SK-N-MC (cell line): ENCODE results near the gene ZSCAN5A.

Experiments used
- DNase-seq: peaks from one replicate; pipeline ENCODE4 v3.0.0-alpha.2; 2011; ENCODE audit warnings: low read depth, low spot score
- H3K27ac ChIP-seq: fragments of 200-600 bp; sonication (generic); 2 replicates; pipeline ENCODE4 v1.5.1; 2016; ENCODE audit warnings: mixed run types
- H3K36me3 ChIP-seq: fragments of 200-600 bp; sonication (generic); 2 replicates; pipeline ENCODE4 v1.6.1; 2017; ENCODE audit warnings: antibody characterized with exemption, low read length, mixed read lengths; ENCODE audit not compliant: insufficient read depth
- H3K4me3 ChIP-seq: fragments of 200-600 bp; sonication (generic); 2 replicates; pipeline ENCODE4 v1.5.1; 2016
- H3K9ac ChIP-seq: fragments of 200-600 bp; sonication (generic); 2 replicates; pipeline ENCODE4 v1.8.0; 2017; ENCODE audit warnings: mixed run types, mixed read lengths; ENCODE audit not compliant: insufficient read length
- H3K9me3 ChIP-seq: fragments of 200-600 bp; sonication (generic); 2 replicates; pipeline ENCODE4 v1.6.1; 2017; ENCODE audit warnings: low read depth, mild to moderate bottlenecking, antibody characterized with exemption, low read length, moderate library complexity, mixed read lengths
- EZH2 ChIP-seq: fragments of 200-600 bp; sonication (generic); IDR thresholded peaks from one replicate; pipeline ENCODE4 v1.6.1; 2017; ENCODE audit warnings: antibody characterized with exemption
- FOXP2 ChIP-seq: optimal IDR thresholded peaks from 2 replicates; pipeline ENCODE3; 2011; ENCODE audit warnings: mild to moderate bottlenecking, moderate library complexity; ENCODE audit not compliant: insufficient read depth; ENCODE audit errors: extremely low read length, control extremely low read depth
- POLR2AphosphoS5 ChIP-seq: IDR thresholded peaks from 2 replicates; pipeline ENCODE4 v1.6.1; 2012; ENCODE audit warnings: mild to moderate bottlenecking, low read depth, low read length, borderline replicate concordance

Gene ZSCAN5A

GRCh38 chr19:56317749-56318148, 3.1 kb upstream of the ZSCAN5A start:
- Histone ChIP-seq H3K9me3 (no peaks in the 10 kb centered on the region), H3K9ac (no peak overlapping the region), H3K27ac (no peak overlapping the region), H3K36me3 (0 out of 2 replicates have a peak, but pooled peaks cover 1% of the 10 kb centered on the region), H3K4me3 (no peak overlapping the region)
- no peak for TF ChIP-seq FOXP2
- TF ChIP-seq EZH2, result no peak
- TF ChIP-seq POLR2AphosphoS5, result no peak
- no peak for DNase-seq

GRCh38 chr19:56316728-56317127, 2.1 kb upstream of the ZSCAN5A start:
- no peak for DNase-seq
- Histone ChIP-seq H3K9me3 (no peaks in the 10 kb centered on the region), H3K36me3 (0 out of 2 replicates have a peak, but pooled peaks cover 3% of the 10 kb centered on the region), H3K9ac (no peak overlapping the region), H3K4me3 (no peak overlapping the region), H3K27ac (no peak overlapping the region)
- TF ChIP-seq FOXP2, result no peak
- no peak for TF ChIP-seq POLR2AphosphoS5
- no peak for TF ChIP-seq EZH2

- TF ChIP-seq FOXP2 (no peak), EZH2 (no peak), POLR2AphosphoS5 (peak; percentile 74; the same call in 1 of the 2 replicates)
- DNase-seq, result peak; percentile 96
- Histone ChIP-seq H3K36me3 (0 out of 2 replicates have a peak, but pooled peaks cover 5% of the 10 kb centered on the region), H3K9me3 (no peaks in the 10 kb centered on the region), H3K4me3 (peak overlapping the region; percentile 99), H3K27ac (peak overlapping the region; percentile 97), H3K9ac (peak overlapping the region; percentile 99)
These were observed 614 bp upstream of the ZSCAN5A start for GRCh38 chr19:56315077-56315828.

- Histone ChIP-seq H3K36me3 (peaks cover 5% of the 10 kb centered on the region; the same call in 1 of the 2 replicates), H3K27ac (peak overlapping the region; percentile 97), H3K9me3 (no peaks in the 10 kb centered on the region), H3K4me3 (peak overlapping the region; percentile 99), H3K9ac (peak overlapping the region; percentile 99)
- TF ChIP-seq FOXP2, result no peak
- TF ChIP-seq EZH2, result no peak
- no peak for TF ChIP-seq POLR2AphosphoS5
- no peak for DNase-seq
These were observed 640 bp downstream of the ZSCAN5A start for GRCh38 chr19:56314018-56314380.

- H3K9ac ChIP-seq, result no peak overlapping the region
- H3K36me3 ChIP-seq, result peaks cover 5% of the 10 kb centered on the region; the same call in 1 of the 2 replicates
- H3K4me3 ChIP-seq, result no peak overlapping the region
- TF ChIP-seq FOXP2, result no peak
- H3K9me3 ChIP-seq, result no peaks in the 10 kb centered on the region
- no peak for DNase-seq
- no peak overlapping the region for H3K27ac ChIP-seq
These were observed 1.6 kb downstream of the ZSCAN5A start for GRCh38 chr19:56312787-56313657.

- no peak overlapping the region for H3K27ac ChIP-seq
These were observed 2.3 kb downstream of the ZSCAN5A start for GRCh38 chr19:56312342-56312741.

GRCh38 chr19:56310462-56310861, 4.2 kb downstream of the ZSCAN5A start:
- no peak overlapping the region for H3K9ac ChIP-seq
- H3K27ac ChIP-seq, result no peak overlapping the region
- DNase-seq, result no peak
- H3K36me3 ChIP-seq, result peaks cover 5% of the 10 kb centered on the region; the same call in 1 of the 2 replicates
- H3K9me3 ChIP-seq, result no peaks in the 10 kb centered on the region
- TF ChIP-seq FOXP2, result no peak
- TF ChIP-seq POLR2AphosphoS5, result no peak
- TF ChIP-seq EZH2, result no peak
- no peak overlapping the region for H3K4me3 ChIP-seq

More at GRCh38 chr19:56312342-56312741, 2.3 kb downstream of the ZSCAN5A start:
- Histone ChIP-seq H3K9me3 (no peaks in the 10 kb centered on the region), H3K9ac (no peak overlapping the region), H3K36me3 (peaks cover 5% of the 10 kb centered on the region; the same call in 1 of the 2 replicates), H3K4me3 (no peak overlapping the region)
- no peak for TF ChIP-seq FOXP2
- TF ChIP-seq EZH2, result no peak
- no peak for TF ChIP-seq POLR2AphosphoS5
- no peak for DNase-seq

- no peak overlapping the region for H3K4me3 ChIP-seq
- peaks cover 5% of the 10 kb centered on the region; the same call in 1 of the 2 replicates for H3K36me3 ChIP-seq
- TF ChIP-seq FOXP2, result no peak
- TF ChIP-seq POLR2AphosphoS5, result no peak
- TF ChIP-seq EZH2, result no peak
- no peak for DNase-seq
- H3K27ac ChIP-seq, result no peak overlapping the region
- no peaks in the 10 kb centered on the region for H3K9me3 ChIP-seq
- H3K9ac ChIP-seq, result no peak overlapping the region
These were observed 5.0 kb downstream of the ZSCAN5A start for GRCh38 chr19:56309511-56310185.
